Thyroid gland (tissue), 4 donors: Measurements from ENCODE around the gene KCTD4.

ENCODE experiments used
- POLR2A ChIP-seq, 2 donors: fragments of 450-650 bp; IDR thresholded peaks; one replicate each; pipeline ENCODE4 v1.6.1; 2017; ENCODE audit warnings: antibody characterized with exemption in 2 of 2, mild to moderate bottlenecking in 2 of 2, moderate library complexity in 1 of 2
- TF ChIP-seq, protein P1 (sequence below), 6 experiments: fragments of 200-600 bp in 3 of 6; fragments of 450-650 bp in 3 of 6; sonication (generic) in 3 of 6; IDR thresholded peaks; one replicate each; pipeline ENCODE4 v1.5.1; 2016 to 2019; ENCODE audit warnings: antibody characterized with exemption in 6 of 6, mild to moderate bottlenecking in 2 of 6, inconsistent platforms in 1 of 6, moderate library complexity in 1 of 6

DNA sequence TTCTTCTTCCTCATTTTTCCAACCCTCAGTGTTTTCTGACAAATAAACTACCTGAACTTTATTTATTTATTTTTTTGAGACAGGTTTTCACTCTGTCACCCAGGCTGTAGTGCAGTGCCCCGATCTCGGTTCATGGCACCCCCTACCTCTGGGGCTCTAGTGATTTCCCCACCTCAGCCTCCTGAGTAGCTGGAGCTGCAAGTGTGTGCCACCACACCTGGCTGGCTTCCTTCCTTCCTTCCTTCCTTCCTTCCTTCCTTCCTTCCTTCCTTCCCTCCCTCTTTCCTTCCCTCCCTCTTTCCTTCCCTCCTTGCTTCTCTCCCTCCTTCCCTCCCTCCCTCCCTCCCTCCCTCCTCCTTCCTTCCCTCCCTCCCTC is 32.3 kb downstream of the KCTD4 start:
- TF ChIP-seq, protein P1, sequence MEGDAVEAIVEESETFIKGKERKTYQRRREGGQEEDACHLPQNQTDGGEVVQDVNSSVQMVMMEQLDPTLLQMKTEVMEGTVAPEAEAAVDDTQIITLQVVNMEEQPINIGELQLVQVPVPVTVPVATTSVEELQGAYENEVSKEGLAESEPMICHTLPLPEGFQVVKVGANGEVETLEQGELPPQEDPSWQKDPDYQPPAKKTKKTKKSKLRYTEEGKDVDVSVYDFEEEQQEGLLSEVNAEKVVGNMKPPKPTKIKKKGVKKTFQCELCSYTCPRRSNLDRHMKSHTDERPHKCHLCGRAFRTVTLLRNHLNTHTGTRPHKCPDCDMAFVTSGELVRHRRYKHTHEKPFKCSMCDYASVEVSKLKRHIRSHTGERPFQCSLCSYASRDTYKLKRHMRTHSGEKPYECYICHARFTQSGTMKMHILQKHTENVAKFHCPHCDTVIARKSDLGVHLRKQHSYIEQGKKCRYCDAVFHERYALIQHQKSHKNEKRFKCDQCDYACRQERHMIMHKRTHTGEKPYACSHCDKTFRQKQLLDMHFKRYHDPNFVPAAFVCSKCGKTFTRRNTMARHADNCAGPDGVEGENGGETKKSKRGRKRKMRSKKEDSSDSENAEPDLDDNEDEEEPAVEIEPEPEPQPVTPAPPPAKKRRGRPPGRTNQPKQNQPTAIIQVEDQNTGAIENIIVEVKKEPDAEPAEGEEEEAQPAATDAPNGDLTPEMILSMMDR (IDR thresholded peaks at IDR 0.05): no peak
- TF ChIP-seq POLR2A (IDR thresholded peaks at IDR 0.05): no peak
